GM19025 (cell line): ENCODE results near the gene STARD3.

Experiments
- ATAC-seq: cut with Tn5 transposase; IDR thresholded peaks from one replicate; pipeline ENCODE4 v1.9.1; 2021; ENCODE audit warnings: mild to moderate bottlenecking, low read depth, moderate library complexity; ENCODE audit not compliant: unreplicated experiment

Gene STARD3

DNA sequence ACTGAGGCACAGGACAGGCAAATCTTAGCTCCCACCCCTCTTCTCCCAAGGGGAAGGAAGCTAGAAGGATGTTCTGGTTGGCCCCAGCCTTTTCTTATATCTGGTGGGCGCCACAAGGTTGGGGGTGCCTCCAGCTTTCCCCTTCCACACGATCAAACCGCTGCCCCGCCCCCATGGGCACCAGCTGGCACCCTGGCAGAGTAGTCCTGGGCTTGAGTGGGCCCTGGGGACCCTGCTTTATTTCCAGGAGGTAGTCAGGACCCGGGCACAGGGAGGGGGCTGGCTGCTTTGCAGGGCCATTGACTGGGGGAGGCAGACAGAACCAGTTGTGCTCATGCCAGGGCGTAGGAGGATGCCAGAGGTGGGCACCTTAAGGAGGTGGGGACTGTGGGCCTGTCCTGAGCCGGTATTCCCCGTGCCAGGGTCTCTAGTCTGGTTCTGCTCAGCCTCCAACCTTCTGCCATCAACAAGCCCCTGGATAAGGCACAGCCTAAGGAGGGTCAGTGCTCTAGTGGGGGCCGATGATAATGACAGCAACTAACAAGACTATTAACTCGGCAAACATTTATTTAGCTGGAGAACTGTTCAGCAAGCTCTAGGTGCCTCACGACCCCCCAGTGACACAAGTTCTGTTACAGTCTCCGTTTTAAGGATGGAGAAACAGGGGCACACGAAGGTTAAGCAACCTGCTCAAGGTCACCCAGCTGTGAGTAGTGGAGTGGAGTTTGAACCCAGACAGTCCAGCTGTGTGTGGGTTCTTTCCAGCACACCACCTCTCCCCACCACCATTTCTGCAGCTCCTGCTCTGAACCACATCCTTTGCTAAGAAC is 17.8 kb upstream of the STARD3 start:
- no peak for ATAC-seq

DNA sequence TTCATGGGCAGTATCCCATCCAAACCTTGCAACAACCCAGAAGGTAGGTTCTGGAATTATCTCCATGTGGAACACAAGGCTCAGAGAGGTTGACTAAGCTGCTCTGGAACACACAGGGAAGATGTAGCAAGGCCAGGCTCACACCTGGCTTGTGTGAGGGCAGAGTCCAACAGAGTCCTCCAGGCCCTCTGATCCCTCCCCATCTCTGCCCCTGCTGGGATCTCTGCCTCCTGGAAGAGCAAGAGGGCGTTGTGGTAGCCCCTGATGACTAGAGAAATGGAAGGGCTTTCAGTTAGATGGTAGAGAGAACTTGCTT is 17.2 kb upstream of the STARD3 start:
- ATAC-seq, result no peak

DNA sequence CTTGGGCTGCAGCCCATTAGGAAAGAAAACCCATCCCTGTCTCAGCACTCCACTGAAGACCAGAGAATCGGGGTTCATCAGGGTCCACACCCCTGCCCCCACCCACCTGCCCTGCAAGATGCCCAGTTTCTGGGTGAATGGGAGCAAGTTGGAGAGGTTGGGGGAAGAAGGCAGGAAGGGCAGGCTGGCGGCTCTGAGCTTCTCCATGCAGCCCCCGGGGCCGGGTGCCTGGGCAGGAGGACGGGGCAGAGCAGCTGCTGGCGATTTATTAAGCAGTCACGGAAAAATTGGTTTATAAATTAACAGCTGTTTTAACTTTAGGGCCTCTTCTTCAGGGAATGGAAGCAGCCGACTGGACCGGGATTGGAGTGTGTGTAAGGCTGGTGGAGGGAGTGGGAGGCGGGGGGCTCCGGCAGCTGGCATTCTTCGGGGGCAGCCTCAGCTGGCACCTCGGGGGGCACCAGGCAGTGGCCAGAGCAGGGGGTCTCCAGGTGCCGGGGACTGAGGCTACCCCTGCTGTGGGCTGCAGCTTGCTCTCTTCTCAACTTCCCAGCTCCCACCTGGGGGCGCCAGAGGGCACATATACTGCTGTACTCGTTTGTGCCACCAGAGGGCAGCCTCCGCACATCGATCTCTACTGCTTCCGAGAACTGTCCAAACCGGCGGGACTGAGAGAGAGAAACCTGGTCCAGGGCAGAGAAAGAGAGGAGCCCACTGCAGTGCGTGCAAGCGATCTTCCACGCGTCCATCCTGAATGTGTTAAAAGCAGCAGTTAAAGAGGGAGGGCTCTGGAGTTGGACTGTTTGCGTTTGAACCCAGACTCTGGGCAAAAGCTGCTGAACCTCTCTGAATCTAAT is 15.2 kb upstream of the STARD3 start:
- peak; percentile 52 for ATAC-seq

DNA sequence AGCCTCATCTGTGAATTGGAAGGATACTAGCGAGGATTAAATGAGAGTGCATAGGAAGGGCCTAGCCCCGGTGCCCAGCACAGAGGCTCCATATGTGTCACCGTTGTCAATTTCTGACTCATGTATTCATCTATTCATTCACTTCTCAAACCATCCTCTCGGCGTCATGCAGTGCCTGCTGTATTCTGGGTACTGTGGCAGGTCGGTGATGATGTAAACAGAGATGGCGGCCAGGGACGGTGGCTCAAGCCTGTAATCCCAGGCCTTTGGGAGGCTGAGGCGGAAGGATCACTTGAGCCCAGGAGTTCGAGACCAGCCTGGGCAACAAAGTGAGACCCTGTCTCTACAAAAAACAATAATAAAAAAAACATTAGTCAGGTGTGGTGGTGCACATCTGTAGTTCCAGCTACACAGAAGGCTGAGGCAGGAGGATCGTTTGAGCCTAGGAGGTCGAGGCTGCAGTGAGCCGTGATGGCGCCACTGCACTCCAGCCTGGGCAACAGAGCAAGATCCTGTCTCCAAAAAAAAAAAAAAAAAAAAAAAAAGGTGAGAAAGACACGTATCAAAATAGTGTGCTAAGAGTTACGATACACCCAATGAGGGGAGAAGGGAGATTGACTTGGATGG is 14.5 kb upstream of the STARD3 start:
- no peak for ATAC-seq

DNA sequence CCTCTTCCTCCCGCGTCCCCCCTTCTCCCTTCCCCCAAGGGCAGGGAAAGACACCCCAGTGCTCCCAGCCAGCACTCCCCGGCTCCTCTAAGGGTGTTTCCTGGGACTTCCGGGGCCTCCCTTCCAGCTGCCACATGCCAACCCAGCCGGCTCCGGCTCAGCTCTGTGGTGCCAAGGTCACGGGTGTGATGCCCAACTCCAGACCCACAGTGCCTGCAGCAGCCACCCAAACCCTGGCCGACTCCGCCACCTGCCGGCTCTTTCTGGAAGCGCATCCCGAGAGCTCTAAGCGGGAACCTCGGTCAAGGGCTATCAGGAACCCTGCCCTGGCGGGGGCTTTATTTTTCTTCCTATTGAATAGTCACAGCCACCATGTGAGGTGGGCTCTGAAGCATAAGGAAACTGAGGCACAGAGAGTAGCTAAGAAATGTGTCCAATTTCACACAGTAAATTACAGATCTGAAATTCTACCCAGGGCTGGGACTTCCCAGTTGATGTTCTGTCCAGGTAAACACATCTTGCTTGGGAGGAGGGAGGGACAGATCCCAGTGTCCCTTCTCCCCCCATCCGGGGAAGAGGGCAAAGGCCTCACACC is 13.5 kb upstream of the STARD3 start:
- peak; percentile 44 for ATAC-seq

DNA sequence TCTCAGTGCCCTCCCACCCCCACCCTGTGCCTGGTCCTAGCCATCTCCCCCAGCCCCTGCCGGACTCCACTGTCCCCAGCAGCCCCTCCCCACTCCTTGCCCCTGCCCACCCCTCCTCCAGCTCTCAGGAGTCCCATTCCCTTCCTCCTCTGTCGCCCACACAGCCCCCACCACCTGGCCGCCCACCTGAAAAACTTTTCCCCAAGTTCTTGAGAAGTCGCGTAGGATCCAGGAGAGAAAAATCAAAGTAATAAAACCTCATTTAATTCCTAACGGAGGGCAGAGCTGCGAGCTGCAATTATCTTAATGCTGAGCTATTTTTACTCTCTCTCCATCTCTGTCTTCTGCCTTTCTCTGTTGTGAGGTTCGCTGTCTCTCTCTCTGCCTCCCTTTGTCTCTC is 12.6 kb upstream of the STARD3 start:
- ATAC-seq, result no peak

DNA sequence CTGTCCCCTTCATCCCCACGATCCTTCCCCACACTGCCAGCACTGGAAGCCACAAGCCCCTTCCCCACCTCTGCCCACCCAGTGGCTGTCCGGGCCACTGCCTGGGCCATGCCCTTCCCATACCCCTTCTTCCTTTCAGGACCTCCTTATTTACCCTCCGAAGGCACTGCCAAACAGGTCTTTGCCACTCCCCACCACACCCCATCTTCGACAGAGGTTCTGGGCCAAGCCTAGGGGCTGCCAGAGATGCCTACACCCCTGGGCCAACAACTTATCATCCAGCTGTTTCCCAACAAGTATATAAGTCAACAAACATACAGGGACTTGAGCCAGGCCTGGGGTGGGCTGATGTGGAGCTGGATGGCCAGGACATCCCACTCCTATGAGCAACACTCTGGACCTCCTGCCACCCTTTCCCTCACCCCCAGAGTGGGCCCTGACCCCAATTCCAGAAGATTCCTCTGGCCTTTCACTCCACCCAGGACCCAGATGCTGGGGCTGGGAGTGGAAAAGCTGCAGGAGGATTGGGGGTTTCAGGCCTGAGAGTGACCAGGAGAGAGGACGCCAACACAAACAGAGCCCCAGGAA is 11.7 kb upstream of the STARD3 start:
- no peak for ATAC-seq

DNA sequence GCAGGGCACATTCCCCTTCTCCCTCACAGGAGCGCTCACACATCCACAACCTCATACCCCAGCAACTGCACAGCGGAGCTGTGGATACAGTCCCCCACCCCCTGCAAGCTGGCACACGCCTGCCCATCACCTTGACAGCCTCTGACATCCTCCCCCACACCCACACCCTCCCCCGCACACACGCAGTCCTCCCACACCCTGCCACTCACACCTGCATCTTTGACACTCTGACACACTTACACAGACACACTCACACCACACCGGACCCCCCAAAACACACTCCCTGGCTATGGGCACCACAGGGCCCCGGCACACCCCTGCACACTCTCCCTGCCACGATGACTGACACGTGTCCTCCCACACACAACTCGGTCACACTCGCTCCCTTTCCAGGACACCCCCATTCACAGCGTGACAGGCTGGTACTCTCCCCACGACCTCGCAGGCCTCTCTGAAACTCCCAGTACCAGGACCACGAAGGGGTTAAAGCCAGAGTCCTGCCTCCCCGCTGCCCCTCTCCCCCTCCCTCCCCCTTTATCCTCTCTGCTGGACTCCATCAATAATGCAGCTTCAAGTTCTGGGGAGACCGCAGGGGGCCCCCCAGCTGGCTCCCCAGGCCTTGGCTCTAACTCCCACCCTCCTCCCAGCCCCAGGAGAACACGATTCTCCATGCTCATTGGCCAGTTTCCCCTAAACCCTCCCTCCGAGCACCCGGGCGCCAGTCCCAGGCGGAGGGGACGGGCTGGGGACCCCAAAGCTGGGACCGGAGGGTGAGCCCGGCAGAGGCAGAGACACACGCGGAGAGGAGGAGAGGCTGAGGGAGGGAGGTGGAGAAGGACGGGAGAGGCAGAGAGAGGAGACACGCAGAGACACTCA is 10.5 kb upstream of the STARD3 start, which contains the start of gene PPP1R1B:
Gene PPP1R1B, plus strand, starts transcription at position 782 of the 876 bp plus-strand sequence. CDS start 441 bp downstream, outside the sequence.
- no peak for ATAC-seq

DNA sequence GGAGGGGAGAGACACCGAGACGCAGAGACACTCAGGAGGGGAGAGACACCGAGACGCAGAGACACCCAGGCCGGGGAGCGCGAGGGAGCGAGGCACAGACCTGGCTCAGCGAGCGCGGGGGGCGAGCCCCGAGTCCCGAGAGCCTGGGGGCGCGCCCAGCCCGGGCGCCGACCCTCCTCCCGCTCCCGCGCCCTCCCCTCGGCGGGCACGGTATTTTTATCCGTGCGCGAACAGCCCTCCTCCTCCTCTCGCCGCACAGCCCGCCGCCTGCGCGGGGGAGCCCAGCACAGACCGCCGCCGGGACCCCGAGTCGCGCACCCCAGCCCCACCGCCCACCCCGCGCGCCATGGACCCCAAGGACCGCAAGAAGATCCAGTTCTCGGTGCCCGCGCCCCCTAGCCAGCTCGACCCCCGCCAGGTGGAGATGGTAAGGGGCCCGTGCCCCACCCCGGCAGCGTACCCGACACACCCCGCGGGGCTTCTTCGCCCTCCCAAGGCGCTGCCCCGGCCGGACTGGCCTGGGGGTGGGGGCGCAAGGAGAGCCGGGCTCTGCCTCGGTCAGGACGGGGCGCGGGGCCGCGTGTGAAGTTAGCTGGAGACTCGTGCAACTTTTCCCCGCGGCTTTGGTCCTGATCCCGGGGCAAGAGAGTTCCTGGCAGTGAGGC is 9.8 kb upstream of the STARD3 start:
- no peak for ATAC-seq

DNA sequence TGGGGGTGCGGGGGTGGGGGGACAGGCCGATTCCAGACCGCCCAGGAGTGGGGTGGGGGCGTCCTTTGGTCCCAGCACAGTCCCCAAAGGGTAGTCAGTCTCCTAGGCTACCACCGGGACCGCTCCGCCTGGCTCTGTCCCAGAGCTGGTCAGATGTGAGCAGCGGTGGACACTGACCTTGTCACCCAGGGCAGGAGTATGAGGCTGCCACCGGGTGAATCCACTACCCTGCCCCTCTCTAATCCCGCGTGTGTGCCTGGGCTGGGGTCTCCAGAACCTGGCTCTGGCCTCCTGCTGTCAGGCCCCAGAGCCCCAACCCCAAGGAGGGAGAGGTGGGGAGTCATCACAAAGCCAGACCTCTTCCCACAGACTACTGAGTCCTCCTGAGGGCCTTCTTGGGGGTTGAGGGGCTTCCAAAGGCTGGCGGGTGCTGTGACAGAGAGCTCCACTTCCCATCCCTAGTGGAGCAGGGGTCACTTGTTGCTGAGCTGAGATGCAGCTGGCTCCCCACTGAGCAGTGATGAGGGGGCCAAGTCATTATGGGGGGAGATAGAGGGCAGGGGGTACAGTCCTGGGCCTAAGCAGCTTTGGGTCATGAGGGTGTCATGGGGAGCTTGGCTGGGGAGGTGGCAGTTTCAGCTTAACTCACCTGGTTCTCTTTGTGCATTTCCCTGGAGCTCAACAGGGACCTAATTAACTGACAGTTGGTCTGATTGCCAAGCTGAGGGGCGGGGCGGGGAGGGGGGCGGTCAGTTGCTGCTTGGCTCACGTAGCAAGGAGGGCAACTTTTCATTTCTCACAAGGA is 9.0 kb upstream of the STARD3 start:
- ATAC-seq, result no peak

DNA sequence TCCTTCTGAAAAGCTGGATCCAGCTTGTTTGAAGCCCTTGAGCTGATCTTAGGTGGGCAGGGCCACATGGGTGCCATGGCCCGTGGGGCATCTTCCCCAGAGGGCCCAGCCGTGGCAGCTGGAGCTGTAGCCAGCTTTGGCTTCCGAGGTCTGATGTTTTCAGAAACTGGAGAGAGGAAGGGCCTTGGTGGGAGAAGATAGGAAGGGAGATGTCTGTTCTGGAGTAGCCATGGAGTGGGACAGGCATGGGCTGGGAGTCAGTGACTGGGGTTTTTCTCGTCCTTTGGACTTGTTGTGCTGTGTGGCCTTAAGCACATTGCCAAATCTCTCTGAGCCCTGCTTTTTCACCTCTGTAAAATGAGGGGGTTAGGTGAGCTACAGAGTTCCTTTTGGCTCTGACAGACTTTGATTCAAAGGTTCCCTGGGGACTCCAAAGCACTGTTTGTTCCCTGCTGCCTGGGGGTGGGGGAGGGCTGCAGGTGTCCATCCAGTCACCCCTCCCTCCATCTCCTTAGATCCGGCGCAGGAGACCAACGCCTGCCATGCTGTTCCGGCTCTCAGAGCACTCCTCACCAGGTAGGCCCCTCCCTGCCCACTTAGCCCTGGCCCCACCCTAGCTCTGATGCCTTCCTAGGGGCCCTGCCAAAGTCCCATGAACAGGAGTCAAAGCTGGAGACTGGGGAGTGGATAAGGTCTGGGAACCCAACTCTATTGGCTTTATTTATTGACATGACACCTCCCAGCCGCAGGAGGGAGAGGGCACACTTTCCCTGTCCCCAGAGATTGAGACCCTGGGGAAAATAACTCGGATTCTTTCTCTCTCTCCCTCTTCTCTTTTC is 8.1 kb upstream of the STARD3 start:
- ATAC-seq, result no peak

DNA sequence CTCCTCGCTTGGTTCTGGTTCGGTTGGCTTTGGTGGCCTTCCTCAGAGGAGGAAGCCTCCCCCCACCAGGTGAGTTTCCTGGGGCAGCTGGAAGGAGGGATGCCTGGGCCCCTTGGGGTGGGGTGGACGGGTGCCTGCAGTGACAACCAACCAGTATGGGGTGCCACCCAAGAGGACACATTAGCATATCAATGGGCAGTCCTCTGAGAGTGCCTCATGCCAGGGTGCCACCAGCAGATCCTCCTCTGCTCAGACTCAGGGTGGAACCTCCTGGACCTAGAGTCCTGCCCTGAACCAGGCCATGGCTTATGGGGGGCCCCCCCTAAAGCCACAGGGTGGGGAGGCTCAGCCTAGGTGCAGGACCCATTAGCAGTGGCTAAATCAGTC is 7.5 kb upstream of the STARD3 start:
- no peak for ATAC-seq

DNA sequence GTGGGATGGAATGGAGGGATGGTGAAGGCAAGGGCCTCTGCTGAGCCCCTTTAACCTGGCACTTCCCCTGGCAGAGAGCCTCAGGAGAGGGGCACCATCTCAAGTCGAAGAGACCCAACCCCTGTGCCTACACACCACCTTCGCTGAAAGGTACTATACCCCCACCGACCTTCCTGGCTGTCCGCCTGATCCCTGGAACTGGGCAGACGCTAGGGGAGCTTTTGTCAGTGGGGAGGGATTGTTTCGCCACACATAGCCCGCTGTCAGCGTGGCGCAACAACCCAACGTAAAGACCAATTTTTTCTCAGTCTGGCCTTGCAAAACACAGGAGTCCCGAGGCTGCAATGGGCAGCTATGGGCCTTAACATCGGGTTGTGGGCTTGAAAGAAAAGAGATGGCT is 7.0 kb upstream of the STARD3 start:
- ATAC-seq, result no peak

DNA sequence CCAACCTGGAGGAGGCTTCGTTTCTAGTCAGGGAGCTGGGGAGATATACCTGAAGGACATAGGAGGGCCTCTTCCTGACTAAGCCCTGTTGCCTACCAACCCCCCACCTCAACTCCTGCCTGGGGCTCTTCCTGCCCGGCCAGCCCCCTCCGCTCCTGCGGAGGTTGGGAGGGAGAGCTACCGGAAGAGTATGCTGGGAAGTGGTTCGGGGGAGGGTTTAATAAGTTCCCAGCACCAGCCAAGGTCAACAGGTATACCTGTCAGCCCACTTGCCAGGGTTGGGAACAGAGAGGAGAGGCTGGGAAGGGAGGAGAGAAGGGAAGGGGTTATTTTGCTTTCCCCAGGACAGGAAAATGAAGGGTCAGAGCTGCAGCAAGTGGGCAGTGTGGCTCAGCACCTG is 5.5 kb upstream of the STARD3 start:
- ATAC-seq, result no peak

DNA sequence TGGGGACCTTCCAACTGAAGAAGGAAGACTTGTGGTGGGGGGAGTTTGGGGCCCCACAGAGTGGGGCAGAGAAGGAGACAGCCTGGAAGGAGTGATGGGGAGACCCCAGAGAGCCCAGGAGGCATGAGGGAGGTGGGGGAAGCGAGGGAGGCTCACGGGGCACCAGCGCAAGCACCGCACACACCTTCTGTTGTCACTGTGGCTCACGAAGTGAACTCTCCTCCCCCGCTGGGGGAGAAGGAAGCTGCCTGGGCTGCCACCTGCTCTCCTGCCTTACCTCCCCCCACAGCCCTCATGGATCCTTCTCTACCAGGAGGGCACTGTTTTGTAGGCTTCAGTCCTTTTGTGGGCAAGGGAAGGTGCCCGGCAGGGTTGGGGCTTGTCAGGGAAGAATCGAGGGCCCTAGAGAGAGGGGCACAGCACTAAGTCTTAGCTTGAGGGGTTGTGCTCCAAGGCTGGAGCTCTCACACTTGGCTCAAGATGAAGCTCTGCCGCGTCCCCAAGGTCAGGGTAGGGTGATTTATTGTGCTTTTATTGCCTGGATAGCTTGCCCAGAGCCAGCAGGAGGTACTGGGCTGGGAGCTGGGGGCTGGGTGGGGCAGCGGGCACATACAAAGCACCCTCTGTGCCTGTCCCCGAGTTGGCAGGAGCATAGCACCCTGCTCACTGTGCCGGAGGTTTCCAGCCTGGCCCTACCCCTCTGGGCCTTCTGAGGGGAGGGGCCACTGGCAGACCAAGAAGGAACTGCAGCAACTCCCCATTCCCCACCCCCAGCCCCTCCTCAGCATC is 4.6 kb upstream of the STARD3 start:
- no peak for ATAC-seq

DNA sequence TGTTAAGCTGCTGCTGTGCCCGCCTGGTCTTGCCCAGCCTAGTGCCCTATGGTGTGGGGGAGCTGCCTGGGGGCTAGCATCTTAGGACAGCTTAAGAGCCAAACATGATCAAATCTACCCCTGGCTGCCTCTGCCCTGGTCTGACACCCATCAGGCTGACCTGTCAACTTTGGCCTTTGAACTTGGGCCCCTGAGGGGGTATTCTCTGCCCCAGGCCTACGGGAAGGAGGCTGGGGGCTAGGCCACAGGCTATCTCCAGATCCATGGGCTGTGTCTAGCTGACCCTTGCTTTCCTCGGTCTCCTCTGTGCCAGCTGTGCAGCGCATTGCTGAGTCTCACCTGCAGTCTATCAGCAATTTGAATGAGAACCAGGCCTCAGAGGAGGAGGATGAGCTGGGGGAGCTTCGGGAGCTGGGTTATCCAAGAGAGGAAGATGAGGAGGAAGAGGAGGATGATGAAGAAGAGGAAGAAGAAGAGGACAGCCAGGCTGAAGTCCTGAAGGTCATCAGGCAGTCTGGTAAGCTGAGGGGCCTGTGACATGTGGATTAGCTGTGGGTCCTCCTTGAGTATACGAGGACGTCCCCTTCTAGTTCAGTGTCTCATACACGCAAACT is 3.3 kb upstream of the STARD3 start:
- no peak for ATAC-seq
